ENCODE measurements around the gene ZNF860. TPM values are rescaled to one million over a fixed set of nuclear protein-coding genes. Genes with fewer than 3 reads are reported as not detected.

Gene ZNF860
- polyA plus RNA-seq, 1 of the 3 experiments (the other 2 are of a cell fraction): not detected

DNA sequence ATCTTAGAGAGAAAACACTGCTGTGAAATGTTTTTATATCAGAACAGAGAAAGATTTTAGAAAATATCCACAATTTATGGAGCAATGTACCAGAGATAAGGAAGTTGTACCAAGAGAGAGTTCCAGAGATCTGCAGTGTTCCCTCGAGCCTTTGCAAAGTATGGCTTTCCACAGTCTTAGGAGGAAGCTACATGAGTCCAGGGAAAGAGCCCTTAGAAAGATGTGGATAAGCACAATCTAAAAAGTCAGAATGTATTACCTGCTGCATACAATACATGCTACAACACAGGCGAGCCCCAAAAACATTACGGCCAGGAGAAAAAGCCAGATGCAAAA is 56.4 kb downstream of the ZNF860 start:
- Histone ChIP-seq H3K9ac (no peak overlapping the region), H3K27me3 (ENCODE audit: insufficient read depth) (no peaks in the 10 kb centered on the region), H2AFZ (ENCODE audit: low read depth) (no peak overlapping the region), H3K4me1 (ENCODE audit: control insufficient read depth in 1 of 2, insufficient read depth in 2 of 2, low read depth in 1 of 2, low read length in 1 of 2) (no peaks in the 10 kb centered on the region; a peak in 1 of 4 replicates), H3K4me3 (ENCODE audit: low read depth in 2 of 2, low read length in 1 of 2) (no peak overlapping the region), H3K27ac (ENCODE audit: low read depth in 2 of 2, low read length in 1 of 2) (no peak overlapping the region), H3K9me3 (no peaks in the 10 kb centered on the region), H3K9me2 (no peaks in the 10 kb centered on the region), H4K20me1 (ENCODE audit: insufficient read depth) (no peaks in the 10 kb centered on the region), H3K4me2 (no peak overlapping the region), H3K36me3 (replicated peaks in 1 of 2; ENCODE audit: control insufficient read depth in 1 of 2, insufficient read depth in 2 of 2, low read length in 1 of 2) (no peaks in the 10 kb centered on the region), H3K79me2 (ENCODE audit: insufficient read depth) (no peaks in the 10 kb centered on the region), H3F3A (replicated peaks; ENCODE audit: insufficient read depth) (no peaks in the 10 kb centered on the region)
- no peak for TF ChIP-seq FOXM1 (IDR thresholded peaks at IDR 0.05; ENCODE audit: low read depth)
- WGBS (ENCODE audit: low lambda C conversion rate): 65% methylated on average over 3 of the region's 3 CpGs
- POLR2A ChIA-PET: no interaction called here
- no peak for DNase-seq
- CTCF ChIA-PET: interaction anchor here (4.2 kb wide), 1 partner anchor 19 kb away, joined by 21 read pairs; no protein-coding TSS in a partner anchor

DNA sequence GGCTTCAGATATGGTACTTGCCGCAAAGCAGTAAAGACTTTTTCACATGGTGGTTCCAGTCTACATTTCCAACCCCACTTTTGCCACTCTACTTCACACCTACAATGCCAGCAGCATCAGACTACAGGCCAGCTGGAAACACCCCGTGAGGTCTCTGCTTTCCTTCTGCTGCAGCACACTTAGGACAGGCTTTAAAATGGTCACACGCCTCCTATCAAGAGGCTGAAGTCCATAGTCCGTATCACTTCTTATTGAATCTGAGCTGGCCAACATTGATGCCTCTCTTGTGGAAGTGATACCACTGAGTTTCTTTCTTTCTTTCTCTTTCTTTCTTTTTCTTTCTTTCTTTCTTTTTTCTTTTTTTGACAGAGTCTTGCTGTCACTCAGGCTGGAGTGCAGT is 59.8 kb downstream of the ZNF860 start:
- H2AFZ ChIP-seq (ENCODE audit: low read depth): no peak overlapping the region
- POLR2A ChIA-PET: no interaction called here

More for the DNA sequence above, 59.8 kb downstream of the ZNF860 start:
- CTCF ChIA-PET: interaction anchor here (0.8 kb wide), 1 partner anchor 22 kb away, joined by 4 read pairs; no protein-coding TSS in a partner anchor
- H3K27me3 ChIP-seq (ENCODE audit: insufficient read depth): no peaks in the 10 kb centered on the region
- H3K9me2 ChIP-seq: no peaks in the 10 kb centered on the region
- H3K4me2 ChIP-seq: no peak overlapping the region
- H3K4me3 ChIP-seq (ENCODE audit: low read depth in 2 of 2, low read length in 1 of 2): no peak overlapping the region
- H3K9me3 ChIP-seq: no peaks in the 10 kb centered on the region
- no peaks in the 10 kb centered on the region for H3F3A ChIP-seq (replicated peaks; ENCODE audit: insufficient read depth)
- no peaks in the 10 kb centered on the region for H3K36me3 ChIP-seq (replicated peaks in 1 of 2; ENCODE audit: control insufficient read depth in 1 of 2, insufficient read depth in 2 of 2, low read length in 1 of 2)
- H3K9ac ChIP-seq: no peak overlapping the region
- no peaks in the 10 kb centered on the region for H3K79me2 ChIP-seq (ENCODE audit: insufficient read depth)
- H4K20me1 ChIP-seq (ENCODE audit: insufficient read depth): no peaks in the 10 kb centered on the region
- no peak for DNase-seq
- 58% methylated on average over 4 of the region's 4 CpGs for WGBS (ENCODE audit: low lambda C conversion rate)
- TF ChIP-seq CHD2 (IDR thresholded peaks at IDR 0.05; ENCODE audit: low read length, partially characterized antibody) (no peak), TCF12 (IDR thresholded peaks at IDR 0.05) (no peak), CTCF (IDR thresholded peaks at IDR 0.05) (no peak), REST (IDR thresholded peaks at IDR 0.05; ENCODE audit: low read depth, low read length) (no peak), GATA2 (CRISPR knock-in tag; IDR thresholded peaks at IDR 0.05) (no peak)
- TF ChIP-seq, protein P1, sequence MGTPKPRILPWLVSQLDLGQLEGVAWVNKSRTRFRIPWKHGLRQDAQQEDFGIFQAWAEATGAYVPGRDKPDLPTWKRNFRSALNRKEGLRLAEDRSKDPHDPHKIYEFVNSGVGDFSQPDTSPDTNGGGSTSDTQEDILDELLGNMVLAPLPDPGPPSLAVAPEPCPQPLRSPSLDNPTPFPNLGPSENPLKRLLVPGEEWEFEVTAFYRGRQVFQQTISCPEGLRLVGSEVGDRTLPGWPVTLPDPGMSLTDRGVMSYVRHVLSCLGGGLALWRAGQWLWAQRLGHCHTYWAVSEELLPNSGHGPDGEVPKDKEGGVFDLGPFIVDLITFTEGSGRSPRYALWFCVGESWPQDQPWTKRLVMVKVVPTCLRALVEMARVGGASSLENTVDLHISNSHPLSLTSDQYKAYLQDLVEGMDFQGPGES (IDR thresholded peaks at IDR 0.05; ENCODE audit: low read depth, low read length): no peak
- TF ChIP-seq, protein P2, sequence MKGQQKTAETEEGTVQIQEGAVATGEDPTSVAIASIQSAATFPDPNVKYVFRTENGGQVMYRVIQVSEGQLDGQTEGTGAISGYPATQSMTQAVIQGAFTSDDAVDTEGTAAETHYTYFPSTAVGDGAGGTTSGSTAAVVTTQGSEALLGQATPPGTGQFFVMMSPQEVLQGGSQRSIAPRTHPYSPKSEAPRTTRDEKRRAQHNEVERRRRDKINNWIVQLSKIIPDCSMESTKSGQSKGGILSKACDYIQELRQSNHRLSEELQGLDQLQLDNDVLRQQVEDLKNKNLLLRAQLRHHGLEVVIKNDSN (IDR thresholded peaks at IDR 0.05; ENCODE audit: borderline replicate concordance, low read depth): no peak
- no peak overlapping the region for H3K27ac ChIP-seq (ENCODE audit: low read depth in 2 of 2, low read length in 1 of 2)
- peaks cover 0 to 4% of the 10 kb centered on the region in 2 experiments; a peak in 2 of 4 replicates for H3K4me1 ChIP-seq (ENCODE audit: control insufficient read depth in 1 of 2, insufficient read depth in 2 of 2, low read depth in 1 of 2, low read length in 1 of 2)

Small RNAs within 50 kb of the gene (small RNA-seq; reads per million reads assigned to genes)
- 0 reads per million in 7 experiments for gene RF00402

Other genes with a start within 250 kb of the ZNF860 start
- 0.05 and 0.12 TPM in 2 replicates for gene OSBPL10, start 488 bp upstream of the ZNF860 start, polyA plus RNA-seq (2012; rRNA removed)
- gene GPD1L, start 124.9 kb downstream of the ZNF860 start, polyA plus RNA-seq (2012; rRNA removed): 6.1 and 7.7 TPM in 2 replicates